SK-N-MC (cell line): Measurements from ENCODE around the gene TMEM87B.

ENCODE experiments used
- EZH2 ChIP-seq: fragments of 200-600 bp; sonication (generic); IDR thresholded peaks from one replicate; pipeline ENCODE4 v1.6.1; 2017; ENCODE audit warnings: antibody characterized with exemption
- FOXP2 ChIP-seq: optimal IDR thresholded peaks from 2 replicates; pipeline ENCODE3; 2011; ENCODE audit warnings: mild to moderate bottlenecking, moderate library complexity; ENCODE audit not compliant: insufficient read depth; ENCODE audit errors: extremely low read length, control extremely low read depth
- POLR2AphosphoS5 ChIP-seq: IDR thresholded peaks from 2 replicates; pipeline ENCODE4 v1.6.1; 2012; ENCODE audit warnings: mild to moderate bottlenecking, low read depth, low read length, borderline replicate concordance

DNA sequence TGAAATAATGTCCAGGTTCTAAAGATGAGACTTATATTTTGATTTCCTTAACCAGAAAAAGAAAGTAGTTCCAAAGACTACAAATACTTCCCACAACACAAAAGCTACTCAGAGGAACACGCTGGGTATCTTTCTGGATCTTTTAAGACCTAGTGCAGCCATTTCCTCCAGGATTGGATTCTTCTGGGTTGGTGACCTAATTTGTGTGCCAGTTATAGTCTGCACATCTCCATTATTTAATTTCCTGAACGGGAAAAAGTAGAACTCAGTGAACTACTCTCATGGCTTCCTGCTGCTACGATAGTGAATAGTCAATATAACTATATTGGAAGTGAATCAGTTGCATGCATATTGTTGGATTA, 1.5 kb downstream of the TMEM87B start:
- TF ChIP-seq POLR2AphosphoS5: no peak
- no peak for TF ChIP-seq EZH2
- TF ChIP-seq FOXP2: no peak
